Tibial nerve (tissue), 4 donors: ENCODE results near the gene PTBP3. TPM values are rescaled to one million over a fixed set of nuclear protein-coding genes. Genes with fewer than 3 reads are reported as not detected.
A peak's percentile ranks its signal among the peaks of the same experiment; 100 is the strongest.

ENCODE experiments used
- DNase-seq, 2 donors: peaks; one replicate each; pipeline ENCODE4 v3.0.0-alpha.2; 2019; ENCODE audit warnings: low spot score in 2 of 2
- H3K27ac ChIP-seq, 4 donors: fragments of 200-600 bp; sonication (generic) in 3 of 4; one replicate each; pipeline ENCODE4 v1.5.1; 2017 to 2019; ENCODE audit warnings: mild to moderate bottlenecking in 1 of 4
- H3K27me3 ChIP-seq, 2 donors: fragments of 200-600 bp; sonication (generic) in 1 of 2; one replicate each; pipeline versions ENCODE4 v1.5.1 to v1.6.0; 2017 to 2019
- H3K36me3 ChIP-seq, 3 donors: fragments of 200-600 bp; sonication (generic); one replicate each; pipeline ENCODE4 v1.5.1; 2018 to 2019
- H3K4me1 ChIP-seq, 4 donors: fragments of 200-600 bp; sonication (generic) in 3 of 4; one replicate each; pipeline ENCODE4 v1.5.1; 2017 to 2019
- H3K4me3 ChIP-seq, 4 donors: fragments of 200-600 bp; sonication (generic) in 3 of 4; one replicate each; pipeline ENCODE4 v1.5.1; 2017 to 2019; ENCODE audit warnings: mild to moderate bottlenecking in 1 of 4, moderate library complexity in 1 of 4
- H3K9me3 ChIP-seq, 4 donors: fragments of 200-600 bp; sonication (generic) in 3 of 4; one replicate each; pipeline ENCODE4 v1.5.1; 2017 to 2019
- EP300 ChIP-seq, 2 donors: sonication (generic); formaldehyde crosslinking; IDR thresholded peaks; one replicate each; pipeline ENCODE4 v1.6.1; 2017; ENCODE audit warnings: antibody characterized with exemption in 2 of 2, mild to moderate bottlenecking in 1 of 2
- POLR2A ChIP-seq, 2 donors: fragments of 450-650 bp; IDR thresholded peaks; one replicate each; pipeline ENCODE4 v1.6.1; 2017; ENCODE audit warnings: antibody characterized with exemption in 2 of 2, mild to moderate bottlenecking in 2 of 2, moderate library complexity in 2 of 2
- WGBS, 2 donors: methylation state at CpG; one replicate each; pipeline ENCODE4 v1.1.5; 2018; 5-methylcytosine and 5-hydroxymethylcytosine counted together
- total RNA-seq, 4 donors: library from RNA; depleted of rRNA; stranded (reverse); fragments of >200 nt; gene quantifications; one replicate each; pipeline ENCODE4 v1.1.0, GENCODE V29; 2016
- TF ChIP-seq, protein P1 (sequence below), 5 experiments: fragments of 200-600 bp in 3 of 5; fragments of 450-650 bp in 2 of 5; sonication (generic) in 3 of 5; IDR thresholded peaks; one replicate each; pipeline ENCODE4 v1.5.1; 2016 to 2019; ENCODE audit warnings: antibody characterized with exemption in 5 of 5, mild to moderate bottlenecking in 3 of 5, moderate library complexity in 2 of 5

The PTBP3 gene
- total RNA-seq, 4 donors from 2014 or later: 25.9 to 46.5 (median 31.8) TPM

GRCh38 chr9:112174965-112175795, 158.2 kb downstream of the PTBP3 start, which contains the start of gene SUSD1:
Gene SUSD1, minus strand, starts transcription at chr9:112175297. Its CDS starts 62 bp downstream, at chr9:112175235.
- TF ChIP-seq EP300 (IDR thresholded peaks at IDR 0.05) (no peak), POLR2A (IDR thresholded peaks at IDR 0.05) (no peak)
- TF ChIP-seq, protein P1, sequence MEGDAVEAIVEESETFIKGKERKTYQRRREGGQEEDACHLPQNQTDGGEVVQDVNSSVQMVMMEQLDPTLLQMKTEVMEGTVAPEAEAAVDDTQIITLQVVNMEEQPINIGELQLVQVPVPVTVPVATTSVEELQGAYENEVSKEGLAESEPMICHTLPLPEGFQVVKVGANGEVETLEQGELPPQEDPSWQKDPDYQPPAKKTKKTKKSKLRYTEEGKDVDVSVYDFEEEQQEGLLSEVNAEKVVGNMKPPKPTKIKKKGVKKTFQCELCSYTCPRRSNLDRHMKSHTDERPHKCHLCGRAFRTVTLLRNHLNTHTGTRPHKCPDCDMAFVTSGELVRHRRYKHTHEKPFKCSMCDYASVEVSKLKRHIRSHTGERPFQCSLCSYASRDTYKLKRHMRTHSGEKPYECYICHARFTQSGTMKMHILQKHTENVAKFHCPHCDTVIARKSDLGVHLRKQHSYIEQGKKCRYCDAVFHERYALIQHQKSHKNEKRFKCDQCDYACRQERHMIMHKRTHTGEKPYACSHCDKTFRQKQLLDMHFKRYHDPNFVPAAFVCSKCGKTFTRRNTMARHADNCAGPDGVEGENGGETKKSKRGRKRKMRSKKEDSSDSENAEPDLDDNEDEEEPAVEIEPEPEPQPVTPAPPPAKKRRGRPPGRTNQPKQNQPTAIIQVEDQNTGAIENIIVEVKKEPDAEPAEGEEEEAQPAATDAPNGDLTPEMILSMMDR (IDR thresholded peaks at IDR 0.05): no peak
- Histone ChIP-seq H3K4me1 (peaks cover 0 to 16% (median 12%) of the 10 kb centered on the region in 4 donors), H3K9me3 (no peaks in the 10 kb centered on the region), H3K27ac (peak within 1 kb of the TSS in 3 of 4 donors; percentile 55 to 86 (median 66)), H3K4me3 (peak within 1 kb of the TSS; percentile 45 to 74 (median 58)), H3K27me3 (peaks cover 0 to 12% of the 10 kb centered on the region in 2 donors), H3K36me3 (no peaks in the 10 kb centered on the region)
- no peak for DNase-seq
- 3 to 13% methylated on average over 11 to 54 of the region's 88 CpGs for WGBS, 2 donors

GRCh38 chr9:112174222-112174964, 159.0 kb downstream of the PTBP3 start:
- peaks cover 0 to 16% (median 12%) of the 10 kb centered on the region in 4 donors for H3K4me1 ChIP-seq
- WGBS, 2 donors: 5 to 8% methylated on average over 25 to 34 of the region's 42 CpGs
- H3K36me3 ChIP-seq: no peaks in the 10 kb centered on the region
- TF ChIP-seq EP300 (IDR thresholded peaks at IDR 0.05): no peak
- no peak for TF ChIP-seq POLR2A (IDR thresholded peaks at IDR 0.05)
- TF ChIP-seq, protein P1 (IDR thresholded peaks at IDR 0.05): no peak
- no peak for DNase-seq
- peak overlapping the region; percentile 30 to 74 (median 58) for H3K4me3 ChIP-seq
- H3K27me3 ChIP-seq: peaks cover 0 to 12% of the 10 kb centered on the region in 2 donors
- H3K27ac ChIP-seq: peak overlapping the region in 2 of 4 donors; percentile 66 to 86
- H3K9me3 ChIP-seq: no peaks in the 10 kb centered on the region

DNA sequence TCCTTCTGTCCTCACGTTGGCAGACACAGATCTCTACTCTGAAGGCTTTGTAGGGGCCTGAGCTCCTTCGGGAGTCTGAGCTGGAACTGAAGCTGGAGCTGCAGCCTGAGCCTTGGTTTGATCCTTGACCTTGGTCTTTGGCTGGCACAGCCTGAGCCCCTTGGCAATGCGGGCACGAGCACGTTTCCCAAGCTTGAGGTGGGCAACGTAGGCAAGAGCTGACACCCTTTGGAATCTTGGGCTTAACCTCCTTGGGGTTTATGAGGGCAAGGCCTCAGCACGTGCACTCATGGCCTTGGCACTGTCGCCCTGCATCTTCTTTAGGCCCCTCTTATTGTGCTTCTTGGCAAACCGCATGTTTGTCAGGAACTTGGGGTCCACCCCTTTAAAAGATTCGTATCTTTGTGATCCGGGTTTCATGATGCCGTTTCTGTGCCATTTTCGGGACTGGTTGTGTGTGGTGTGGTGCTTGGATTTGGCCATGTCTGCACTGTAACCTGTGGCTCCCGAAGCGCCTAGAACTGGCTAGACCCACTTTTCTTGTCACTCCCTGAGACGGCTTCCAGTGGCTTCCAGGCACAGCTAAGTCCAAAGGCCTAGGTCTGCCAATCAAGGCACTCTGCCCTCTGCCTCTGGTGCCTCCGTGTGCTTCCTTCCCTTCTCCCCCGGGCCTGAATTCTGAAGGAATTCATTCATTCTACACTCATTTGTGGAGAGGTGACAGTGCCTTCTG, 159.8 kb downstream of the PTBP3 start:
- H3K4me3 ChIP-seq: no peak overlapping the region

DNA sequence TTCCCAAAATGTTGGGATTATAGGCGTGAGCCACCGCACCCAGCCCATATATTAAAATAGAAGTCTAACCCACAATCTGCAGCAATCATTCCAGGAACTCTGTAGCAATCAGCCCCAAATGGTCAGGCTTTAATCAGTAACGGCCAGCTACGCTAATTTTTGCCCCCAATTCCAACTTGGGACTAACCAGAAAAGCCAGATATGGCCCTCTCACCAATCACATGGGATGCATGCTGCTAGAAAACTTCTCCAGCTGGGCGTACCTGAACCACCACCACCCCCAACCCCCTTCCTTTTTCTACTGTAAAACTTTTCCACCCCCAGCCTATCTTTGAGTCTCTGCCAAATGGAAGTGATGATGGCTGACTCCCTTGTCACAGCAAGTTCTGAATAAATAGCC, 162.5 kb downstream of the PTBP3 start:
- peaks cover 0 to 12% of the 10 kb centered on the region in 2 donors for H3K27me3 ChIP-seq
- H3K4me3 ChIP-seq: no peak overlapping the region
- no peaks in the 10 kb centered on the region for H3K9me3 ChIP-seq
- no peak overlapping the region for H3K27ac ChIP-seq
- DNase-seq: no peak
- TF ChIP-seq POLR2A (IDR thresholded peaks at IDR 0.05): no peak
- TF ChIP-seq EP300 (IDR thresholded peaks at IDR 0.05): no peak
- TF ChIP-seq, protein P1 (IDR thresholded peaks at IDR 0.05): no peak
- no peaks in the 10 kb centered on the region for H3K36me3 ChIP-seq
- H3K4me1 ChIP-seq: peaks cover 0 to 21% (median 12%) of the 10 kb centered on the region in 4 donors
- WGBS, 2 donors: 94 to 98% methylated on average over 5 of the region's 5 CpGs

More for the DNA sequence above, 159.8 kb downstream of the PTBP3 start:
- no peak for TF ChIP-seq POLR2A (IDR thresholded peaks at IDR 0.05)
- TF ChIP-seq EP300 (IDR thresholded peaks at IDR 0.05): no peak
- TF ChIP-seq, protein P1 (IDR thresholded peaks at IDR 0.05): no peak
- WGBS, 2 donors: 92 to 95% methylated on average over 17 to 18 of the region's 18 CpGs
- no peak for DNase-seq
- no peaks in the 10 kb centered on the region for H3K36me3 ChIP-seq
- peaks cover 0 to 16% (median 12%) of the 10 kb centered on the region in 4 donors for H3K4me1 ChIP-seq
- peaks cover 0 to 12% of the 10 kb centered on the region in 2 donors for H3K27me3 ChIP-seq
- peak overlapping the region in 1 of 4 donors; percentile 86 for H3K27ac ChIP-seq
- no peaks in the 10 kb centered on the region for H3K9me3 ChIP-seq
